ENCODE results near the gene SDR9C7. TPM values are rescaled to one million over a fixed set of nuclear protein-coding genes. Genes with fewer than 3 reads are reported as not detected.
"Not testable (repeated sequence)": the region's sequence is repeated elsewhere in the genome, so short reads cannot be mapped to it uniquely, and the experiment has no call there.

SDR9C7 gene
- total and polyA plus RNA-seq, 2 donors (not counting 1 experiment from before 2014, with no cell fraction given) = not detected

- Histone ChIP-seq H4K20me1 (ENCODE audit: control insufficient read depth, extremely low read depth, insufficient read depth, low read length) (no peaks in the 10 kb centered on the region), H3K9me3 (ENCODE audit: control insufficient read depth, insufficient read depth, low read depth, low read length) (no peaks in the 10 kb centered on the region), H3K9ac (ENCODE audit: insufficient read depth, low read length) (no peak overlapping the region), H3K27me3 (ENCODE audit: control insufficient read depth, insufficient read depth, low read length) (no peaks in the 10 kb centered on the region), H3K4me1 (ENCODE audit: control insufficient read depth, extremely low read depth, insufficient read depth, low read length) (no peaks in the 10 kb centered on the region), H3K27ac (ENCODE audit: insufficient read depth, low read length) (no peak overlapping the region), H2AFZ (ENCODE audit: low read length) (no peak overlapping the region), H3K4me2 (ENCODE audit: extremely low read depth, insufficient read depth, low read length) (no peak overlapping the region), H3K79me2 (ENCODE audit: control insufficient read depth, insufficient read depth, low read length) (no peaks in the 10 kb centered on the region), H3K36me3 (ENCODE audit: control insufficient read depth, insufficient read depth, low read length) (no peaks in the 10 kb centered on the region), H3K4me3 (replicated peaks in 1 of 4; ENCODE audit: control extremely low read depth in 1 of 4, insufficient read depth in 1 of 4, low read depth in 3 of 4, low read length in 4 of 4) (no peak overlapping the region)
- no peak for TF ChIP-seq EZH2 (IDR thresholded peaks at IDR 0.05; ENCODE audit: low read length, missing control alignments)
- TF ChIP-seq CTCF (conservative IDR thresholded peaks at IDR 0.05 in 1 of 2, IDR thresholded peaks at IDR 0.05 in 1 of 2; ENCODE audit: low read depth in 1 of 2, low read length in 2 of 2) = no peak
- DNase-seq (ENCODE audit: low read depth in 2 of 2) = no peak
Observed at GRCh38 chr12:56948457-56948777, 14.2 kb upstream of the SDR9C7 start.

GRCh38 chr12:56947633-56948456, 13.6 kb upstream of the SDR9C7 start:
- Histone ChIP-seq H3K27ac (ENCODE audit: insufficient read depth, low read length) (no peak overlapping the region), H3K9me3 (ENCODE audit: control insufficient read depth, insufficient read depth, low read depth, low read length) (no peaks in the 10 kb centered on the region), H3K4me1 (ENCODE audit: control insufficient read depth, extremely low read depth, insufficient read depth, low read length) (no peaks in the 10 kb centered on the region), H3K9ac (ENCODE audit: insufficient read depth, low read length) (no peak overlapping the region), H3K4me3 (replicated peaks in 1 of 4; ENCODE audit: control extremely low read depth in 1 of 4, insufficient read depth in 1 of 4, low read depth in 3 of 4, low read length in 4 of 4) (no peak overlapping the region), H3K27me3 (ENCODE audit: control insufficient read depth, insufficient read depth, low read length) (no peaks in the 10 kb centered on the region), H3K4me2 (ENCODE audit: extremely low read depth, insufficient read depth, low read length) (no peak overlapping the region), H3K79me2 (ENCODE audit: control insufficient read depth, insufficient read depth, low read length) (no peaks in the 10 kb centered on the region), H4K20me1 (ENCODE audit: control insufficient read depth, extremely low read depth, insufficient read depth, low read length) (no peaks in the 10 kb centered on the region), H3K36me3 (ENCODE audit: control insufficient read depth, insufficient read depth, low read length) (no peaks in the 10 kb centered on the region), H2AFZ (ENCODE audit: low read length) (no peak overlapping the region)
- TF ChIP-seq EZH2 (IDR thresholded peaks at IDR 0.05; ENCODE audit: low read length, missing control alignments) (no peak), CTCF (conservative IDR thresholded peaks at IDR 0.05 in 1 of 2, IDR thresholded peaks at IDR 0.05 in 1 of 2; ENCODE audit: low read depth in 1 of 2, low read length in 2 of 2) (no peak)
- DNase-seq (ENCODE audit: low read depth in 2 of 2) = peak in 1 of 2 donors; percentile 2

GRCh38 chr12:56943878-56944277, 9.7 kb upstream of the SDR9C7 start:
- TF ChIP-seq EZH2 (IDR thresholded peaks at IDR 0.05; ENCODE audit: low read length, missing control alignments) (no peak), CTCF (conservative IDR thresholded peaks at IDR 0.05 in 1 of 2, IDR thresholded peaks at IDR 0.05 in 1 of 2; ENCODE audit: low read depth in 1 of 2, low read length in 2 of 2) (no peak)

GRCh38 chr12:56943374-56943773, 9.2 kb upstream of the SDR9C7 start:
- not testable (repeated sequence) for H2AFZ ChIP-seq (ENCODE audit: low read length); H4K20me1 ChIP-seq (ENCODE audit: control insufficient read depth, extremely low read depth, insufficient read depth, low read length); H3K27me3 ChIP-seq (ENCODE audit: control insufficient read depth, insufficient read depth, low read length); H3K4me3 ChIP-seq (replicated peaks in 1 of 4; ENCODE audit: control extremely low read depth in 1 of 4, insufficient read depth in 1 of 4, low read depth in 3 of 4, low read length in 4 of 4); H3K9ac ChIP-seq (ENCODE audit: insufficient read depth, low read length); H3K4me1 ChIP-seq (ENCODE audit: control insufficient read depth, extremely low read depth, insufficient read depth, low read length); H3K4me2 ChIP-seq (ENCODE audit: extremely low read depth, insufficient read depth, low read length); DNase-seq (ENCODE audit: low read depth in 2 of 2); H3K9me3 ChIP-seq (ENCODE audit: control insufficient read depth, insufficient read depth, low read depth, low read length); H3K27ac ChIP-seq (ENCODE audit: insufficient read depth, low read length); H3K79me2 ChIP-seq (ENCODE audit: control insufficient read depth, insufficient read depth, low read length); H3K36me3 ChIP-seq (ENCODE audit: control insufficient read depth, insufficient read depth, low read length)

More at GRCh38 chr12:56943878-56944277, 9.7 kb upstream of the SDR9C7 start:
- H3K36me3 ChIP-seq (ENCODE audit: control insufficient read depth, insufficient read depth, low read length) = no peaks in the 10 kb centered on the region
- H3K4me2 ChIP-seq (ENCODE audit: extremely low read depth, insufficient read depth, low read length) = no peak overlapping the region
- H3K9me3 ChIP-seq (ENCODE audit: control insufficient read depth, insufficient read depth, low read depth, low read length) = no peaks in the 10 kb centered on the region
- H2AFZ ChIP-seq (ENCODE audit: low read length) = no peak overlapping the region
- H3K27me3 ChIP-seq (ENCODE audit: control insufficient read depth, insufficient read depth, low read length) = no peaks in the 10 kb centered on the region
- H3K4me1 ChIP-seq (ENCODE audit: control insufficient read depth, extremely low read depth, insufficient read depth, low read length) = peaks cover 2% of the 10 kb centered on the region
- H3K27ac ChIP-seq (ENCODE audit: insufficient read depth, low read length) = no peak overlapping the region
- H3K79me2 ChIP-seq (ENCODE audit: control insufficient read depth, insufficient read depth, low read length) = no peaks in the 10 kb centered on the region
- no peaks in the 10 kb centered on the region for H4K20me1 ChIP-seq (ENCODE audit: control insufficient read depth, extremely low read depth, insufficient read depth, low read length)
- no peak for DNase-seq (ENCODE audit: low read depth in 2 of 2)
- H3K9ac ChIP-seq (ENCODE audit: insufficient read depth, low read length) = no peak overlapping the region
- H3K4me3 ChIP-seq (replicated peaks in 1 of 4; ENCODE audit: control extremely low read depth in 1 of 4, insufficient read depth in 1 of 4, low read depth in 3 of 4, low read length in 4 of 4) = no peak overlapping the region
